Liver (tissue), 9 donors: ENCODE measurements around the gene C1orf21. TPM values are rescaled to one million over a fixed set of nuclear protein-coding genes. Genes with fewer than 3 reads are reported as not detected.

ENCODE experiments used
- DNase-seq: peaks from one replicate; pipeline ENCODE4 v3.0.0-alpha.2; 2017; ENCODE audit warnings: low spot score
- H3K27ac ChIP-seq, 2 donors: one replicate each; pipeline ENCODE4 v1.7.0; 2013; ENCODE audit warnings: inconsistent platforms in 2 of 2, low read length in 2 of 2, control low read depth in 1 of 2, low read depth in 1 of 2, mild to moderate bottlenecking in 1 of 2
- H3K27me3 ChIP-seq, 4 donors: one replicate each; pipeline versions ENCODE4 v1.6.1 to v1.7.0; 2013; ENCODE audit warnings: low read length in 3 of 4, inconsistent platforms in 1 of 4, mild to moderate bottlenecking in 1 of 4, moderate library complexity in 1 of 4; ENCODE audit not compliant: control insufficient read depth in 4 of 4, insufficient read depth in 4 of 4
- H3K36me3 ChIP-seq, 4 donors: one replicate each; pipeline versions ENCODE4 v1.6.1 to v1.7.0; 2013; ENCODE audit warnings: low read length in 3 of 4, mild to moderate bottlenecking in 3 of 4, low read depth in 1 of 4, moderate library complexity in 1 of 4; ENCODE audit not compliant: control insufficient read depth in 4 of 4, insufficient read depth in 3 of 4
- H3K4me1 ChIP-seq, 4 donors: one replicate each; pipeline versions ENCODE4 v1.6.1 to v1.7.0; 2013; ENCODE audit warnings: low read length in 3 of 4, mild to moderate bottlenecking in 3 of 4, moderate library complexity in 1 of 4; ENCODE audit not compliant: control insufficient read depth in 4 of 4, insufficient read depth in 4 of 4
- H3K4me3 ChIP-seq, 3 donors: one replicate each; pipeline versions ENCODE4 v1.6.1 to v1.7.0; 2013; ENCODE audit warnings: low read length in 3 of 3, control low read depth in 1 of 3, low read depth in 1 of 3, mild to moderate bottlenecking in 1 of 3
- H3K9ac ChIP-seq, 2 donors: one replicate each; pipeline ENCODE4 v1.7.0; 2013; ENCODE audit warnings: low read length in 2 of 2, mild to moderate bottlenecking in 2 of 2, moderate library complexity in 2 of 2, control low read depth in 1 of 2, low read depth in 1 of 2
- H3K9me3 ChIP-seq, 4 donors: one replicate each; pipeline versions ENCODE4 v1.6.1 to v1.7.0; 2013; ENCODE audit warnings: low read length in 3 of 4; ENCODE audit not compliant: control insufficient read depth in 4 of 4
- CTCF ChIP-seq: fragments of 150-350 bp; IDR thresholded peaks from 2 replicates; pipeline ENCODE4 v1.5.1; 2017; ENCODE audit warnings: improper control_type of control experiment, low read depth, low read length; ENCODE audit not compliant: missing input control
- EGR1 ChIP-seq, 2 donors: IDR thresholded peaks; 2 replicates each; pipeline ENCODE4 v1.6.1; 2016 to 2018; ENCODE audit warnings: antibody characterized with exemption in 2 of 2, low read depth in 2 of 2
- FOXA1 ChIP-seq: IDR thresholded peaks from 2 replicates; pipeline ENCODE4 v1.6.1; 2016; ENCODE audit warnings: antibody characterized with exemption
- FOXA2 ChIP-seq: IDR thresholded peaks from 2 replicates; pipeline ENCODE4 v1.6.1; 2016; ENCODE audit warnings: antibody characterized with exemption
- GABPA ChIP-seq, 2 donors: IDR thresholded peaks in 1 of 2; conservative IDR thresholded peaks in 1 of 2; 2 replicates each; pipeline ENCODE4 v1.6.1; 2016; ENCODE audit warnings: antibody characterized with exemption in 2 of 2, mild to moderate bottlenecking in 1 of 2, moderate library complexity in 1 of 2
- HNF4A ChIP-seq, 2 donors: conservative IDR thresholded peaks; 2 replicates each; pipeline ENCODE4 v1.6.1; 2016; ENCODE audit warnings: antibody characterized with exemption in 2 of 2, mild to moderate bottlenecking in 2 of 2
- HNF4G ChIP-seq: IDR thresholded peaks from 2 replicates; pipeline ENCODE4 v1.6.1; 2016; ENCODE audit warnings: antibody characterized with exemption
- JUND ChIP-seq, 2 donors: IDR thresholded peaks; 2 replicates each; pipeline ENCODE4 v1.6.1; 2016; ENCODE audit warnings: antibody characterized with exemption in 2 of 2
- NR2F2 ChIP-seq: IDR thresholded peaks from 2 replicates; pipeline ENCODE4 v1.6.1; 2016; ENCODE audit warnings: antibody characterized with exemption
- RAD21 ChIP-seq, 2 donors: IDR thresholded peaks; 2 replicates each; pipeline ENCODE4 v1.6.1; 2016; ENCODE audit warnings: antibody characterized with exemption in 2 of 2, mild to moderate bottlenecking in 2 of 2
- RXRA ChIP-seq, 2 donors: IDR thresholded peaks; 2 replicates each; pipeline ENCODE4 v1.6.1; 2017 to 2018; ENCODE audit warnings: antibody characterized with exemption in 2 of 2, mild to moderate bottlenecking in 1 of 2
- SP1 ChIP-seq: IDR thresholded peaks from 2 replicates; pipeline ENCODE4 v1.6.1; 2018; ENCODE audit warnings: antibody characterized with exemption, mild to moderate bottlenecking
- TAF1 ChIP-seq: conservative IDR thresholded peaks from 2 replicates; pipeline ENCODE4 v1.6.1; 2016; ENCODE audit warnings: antibody characterized with exemption, mild to moderate bottlenecking
- YY1 ChIP-seq: IDR thresholded peaks from 2 replicates; pipeline ENCODE4 v1.6.1; 2016; ENCODE audit warnings: antibody characterized with exemption, mild to moderate bottlenecking
- WGBS: extraction: QIAGEN DNeasy Blood & Tissue Kit; methylation state at CpG from one replicate; pipeline ENCODE4 v1.1.7; 2013; 5-methylcytosine and 5-hydroxymethylcytosine counted together
- polyA plus RNA-seq, 2 donors: library from polyadenylated mRNA; stranded (reverse) in 1 of 2; unstranded in 1 of 2; fragments of 200-250 nt in 1 of 2; fragments of >200 nt in 1 of 2; fragmentation: Nextera tagmentation in 1 of 2; extraction: Ambion mirVana in 1 of 2; gene quantifications; one replicate each; pipeline versions ENCODE4 v1.2.1 to v1.2.3, GENCODE V29; 2013 to 2015
- total RNA-seq, 2 donors: library from RNA; depleted of rRNA; stranded (reverse); fragments of >200 nt; gene quantifications; one replicate each; pipeline ENCODE4 v1.2.3, GENCODE V29; 2014
- TF ChIP-seq, protein P1 (sequence below): IDR thresholded peaks from 2 replicates; pipeline ENCODE4 v1.6.1; 2016; ENCODE audit warnings: antibody characterized with exemption, mild to moderate bottlenecking
- TF ChIP-seq, protein P2 (sequence below): IDR thresholded peaks from 2 replicates; pipeline ENCODE4 v1.6.1; 2016; ENCODE audit warnings: antibody characterized with exemption
- TF ChIP-seq, protein P3 (sequence below): IDR thresholded peaks from 2 replicates; pipeline ENCODE4 v1.6.1; 2016; ENCODE audit warnings: antibody characterized with exemption
- donor health status: healthy.
- donor health status: healthy.
- donor health status: healthy.
- donor health status: healthy.
- donor health status: healthy.

Gene C1orf21
- total and polyA plus RNA-seq, 4 donors = 2.3 to 21.3 (median 13.4) TPM

DNA sequence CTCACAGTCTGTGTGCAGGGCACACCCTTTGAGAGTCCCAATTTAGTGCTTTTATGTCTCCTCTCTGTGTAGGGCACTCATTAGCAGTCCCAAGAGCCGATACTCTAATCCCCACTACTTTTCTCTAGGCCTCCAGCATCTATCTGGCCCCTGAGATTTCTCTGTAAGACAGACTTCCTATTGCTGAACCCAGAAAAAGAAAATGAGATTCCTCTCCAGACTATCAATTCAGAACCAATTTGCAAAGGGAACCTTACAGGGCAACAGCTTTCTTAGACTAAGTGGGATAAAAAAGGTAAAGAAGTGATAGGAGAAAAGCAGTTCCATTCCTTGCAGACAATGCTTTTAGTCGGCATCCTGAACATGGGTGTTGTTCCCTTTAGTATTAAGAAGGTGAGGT lies 195.6 kb downstream of the C1orf21 start:
- 92% methylated on average over 2 of the region's 2 CpGs for WGBS
- H3K9ac ChIP-seq = no peak overlapping the region
- no peak overlapping the region for H3K27ac ChIP-seq
- no peaks in the 10 kb centered on the region for H3K36me3 ChIP-seq
- TF ChIP-seq TAF1 (no peak), EGR1 (IDR thresholded peaks at IDR 0.05; ENCODE audit: low read depth in 2 of 2) (no peak), HNF4A (conservative IDR thresholded peaks at IDR 0.05) (no peak), SP1 (no peak), NR2F2 (no peak), FOXA1 (no peak), JUND (IDR thresholded peaks at IDR 0.05) (no peak), HNF4G (no peak), YY1 (no peak), RXRA (IDR thresholded peaks at IDR 0.05) (no peak), RAD21 (IDR thresholded peaks at IDR 0.05) (no peak), FOXA2 (no peak), GABPA (IDR thresholded peaks at IDR 0.05 in 1 of 2, conservative IDR thresholded peaks at IDR 0.05 in 1 of 2) (no peak), CTCF (no peak)
- TF ChIP-seq, protein P1, sequence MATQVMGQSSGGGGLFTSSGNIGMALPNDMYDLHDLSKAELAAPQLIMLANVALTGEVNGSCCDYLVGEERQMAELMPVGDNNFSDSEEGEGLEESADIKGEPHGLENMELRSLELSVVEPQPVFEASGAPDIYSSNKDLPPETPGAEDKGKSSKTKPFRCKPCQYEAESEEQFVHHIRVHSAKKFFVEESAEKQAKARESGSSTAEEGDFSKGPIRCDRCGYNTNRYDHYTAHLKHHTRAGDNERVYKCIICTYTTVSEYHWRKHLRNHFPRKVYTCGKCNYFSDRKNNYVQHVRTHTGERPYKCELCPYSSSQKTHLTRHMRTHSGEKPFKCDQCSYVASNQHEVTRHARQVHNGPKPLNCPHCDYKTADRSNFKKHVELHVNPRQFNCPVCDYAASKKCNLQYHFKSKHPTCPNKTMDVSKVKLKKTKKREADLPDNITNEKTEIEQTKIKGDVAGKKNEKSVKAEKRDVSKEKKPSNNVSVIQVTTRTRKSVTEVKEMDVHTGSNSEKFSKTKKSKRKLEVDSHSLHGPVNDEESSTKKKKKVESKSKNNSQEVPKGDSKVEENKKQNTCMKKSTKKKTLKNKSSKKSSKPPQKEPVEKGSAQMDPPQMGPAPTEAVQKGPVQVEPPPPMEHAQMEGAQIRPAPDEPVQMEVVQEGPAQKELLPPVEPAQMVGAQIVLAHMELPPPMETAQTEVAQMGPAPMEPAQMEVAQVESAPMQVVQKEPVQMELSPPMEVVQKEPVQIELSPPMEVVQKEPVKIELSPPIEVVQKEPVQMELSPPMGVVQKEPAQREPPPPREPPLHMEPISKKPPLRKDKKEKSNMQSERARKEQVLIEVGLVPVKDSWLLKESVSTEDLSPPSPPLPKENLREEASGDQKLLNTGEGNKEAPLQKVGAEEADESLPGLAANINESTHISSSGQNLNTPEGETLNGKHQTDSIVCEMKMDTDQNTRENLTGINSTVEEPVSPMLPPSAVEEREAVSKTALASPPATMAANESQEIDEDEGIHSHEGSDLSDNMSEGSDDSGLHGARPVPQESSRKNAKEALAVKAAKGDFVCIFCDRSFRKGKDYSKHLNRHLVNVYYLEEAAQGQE = no peak
- TF ChIP-seq, protein P2, sequence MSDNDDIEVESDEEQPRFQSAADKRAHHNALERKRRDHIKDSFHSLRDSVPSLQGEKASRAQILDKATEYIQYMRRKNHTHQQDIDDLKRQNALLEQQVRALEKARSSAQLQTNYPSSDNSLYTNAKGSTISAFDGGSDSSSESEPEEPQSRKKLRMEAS = no peak
- TF ChIP-seq, protein P3, sequence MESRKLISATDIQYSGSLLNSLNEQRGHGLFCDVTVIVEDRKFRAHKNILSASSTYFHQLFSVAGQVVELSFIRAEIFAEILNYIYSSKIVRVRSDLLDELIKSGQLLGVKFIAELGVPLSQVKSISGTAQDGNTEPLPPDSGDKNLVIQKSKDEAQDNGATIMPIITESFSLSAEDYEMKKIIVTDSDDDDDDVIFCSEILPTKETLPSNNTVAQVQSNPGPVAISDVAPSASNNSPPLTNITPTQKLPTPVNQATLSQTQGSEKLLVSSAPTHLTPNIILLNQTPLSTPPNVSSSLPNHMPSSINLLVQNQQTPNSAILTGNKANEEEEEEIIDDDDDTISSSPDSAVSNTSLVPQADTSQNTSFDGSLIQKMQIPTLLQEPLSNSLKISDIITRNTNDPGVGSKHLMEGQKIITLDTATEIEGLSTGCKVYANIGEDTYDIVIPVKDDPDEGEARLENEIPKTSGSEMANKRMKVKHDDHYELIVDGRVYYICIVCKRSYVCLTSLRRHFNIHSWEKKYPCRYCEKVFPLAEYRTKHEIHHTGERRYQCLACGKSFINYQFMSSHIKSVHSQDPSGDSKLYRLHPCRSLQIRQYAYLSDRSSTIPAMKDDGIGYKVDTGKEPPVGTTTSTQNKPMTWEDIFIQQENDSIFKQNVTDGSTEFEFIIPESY = no peak
- no peak overlapping the region for H3K4me3 ChIP-seq
- no peaks in the 10 kb centered on the region for H3K9me3 ChIP-seq
- no peaks in the 10 kb centered on the region for H3K4me1 ChIP-seq
- DNase-seq = no peak
- no peaks in the 10 kb centered on the region for H3K27me3 ChIP-seq

DNA sequence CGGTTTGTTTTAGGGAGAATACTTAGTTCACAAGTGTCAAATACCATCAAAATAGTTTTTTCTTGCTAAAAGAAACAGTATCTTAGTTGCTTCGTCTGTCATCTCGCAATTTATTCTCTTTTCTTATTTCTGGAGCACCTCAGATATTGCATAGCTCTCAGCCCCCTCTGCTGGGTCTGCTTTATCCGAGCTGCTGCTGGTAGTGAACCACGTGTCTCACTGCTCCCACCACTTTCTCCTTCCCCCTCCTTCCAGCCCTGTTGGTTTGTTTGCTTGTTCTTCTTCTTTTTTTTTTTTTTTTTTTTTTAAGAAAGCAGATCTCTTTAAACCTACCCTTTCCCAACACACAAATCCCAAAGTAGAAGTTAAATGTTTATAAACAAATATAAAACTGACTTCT lies 197.0 kb downstream of the C1orf21 start:
- H3K27ac ChIP-seq = no peak overlapping the region
- no peak for TF ChIP-seq CTCF
- no peak for TF ChIP-seq FOXA2
- no peak for TF ChIP-seq FOXA1
- no peak for TF ChIP-seq YY1
- H3K36me3 ChIP-seq = no peaks in the 10 kb centered on the region
- no peaks in the 10 kb centered on the region for H3K27me3 ChIP-seq
- no peak overlapping the region for H3K9ac ChIP-seq
- WGBS = 77% methylated on average over 5 of the region's 5 CpGs
- no peaks in the 10 kb centered on the region for H3K4me1 ChIP-seq
- H3K9me3 ChIP-seq = no peaks in the 10 kb centered on the region
- H3K4me3 ChIP-seq = no peak overlapping the region
- DNase-seq = no peak
